Measurements from ENCODE around the gene COL23A1.

GRCh38 chr5:178439493-178440180 is 150.6 kb downstream of the COL23A1 start:
- TF ChIP-seq CTCF (CRISPR knock-in tag; IDR thresholded peaks at IDR 0.05): no peak
- no peak for TF ChIP-seq ZNF556 (CRISPR knock-in tag; IDR thresholded peaks at IDR 0.05; ENCODE audit: borderline replicate concordance)
